HCT116 (cell line): ENCODE measurements around the gene IL11. TPM values are rescaled to one million over a fixed set of nuclear protein-coding genes. Genes with fewer than 3 reads are reported as not detected.
A peak's percentile ranks its signal among the peaks of the same experiment; 100 is the strongest.

Source experiments
- ATAC-seq: fragments of 200-7000 bp; cut with Tn5 transposase; 2 replicates; pipeline ENCODE4 v1.9.1; 2020; ENCODE audit warnings: mild to moderate bottlenecking, moderate library complexity
- BruUV-seq: library from RNA; stranded (reverse); fragments of 400-500 nt; replicated peaks from 2 replicates; lab custom pipeline; 2021; lab: Mats Ljungman, UMichigan
- CTCF ChIA-PET: fragments of 300-600 bp; sonication (Branson Sonifier 250); formaldehyde crosslinking; loops from one replicate; lab custom pipeline; 2021; ENCODE audit warnings: antibody characterized with exemption; lab: Charles Lee
- POLR2A ChIA-PET: fragments of 300-600, 350-600 bp; sonication (Branson Sonifier 250); formaldehyde crosslinking; loops from one replicate; lab custom pipeline; 2021; ENCODE audit warnings: antibody characterized with exemption; lab: Charles Lee
- RAD21 ChIA-PET, 2 experiments: fragments of 300-600 bp; sonication (Branson Sonifier 250); formaldehyde crosslinking; loops; one replicate each; lab custom pipeline; 2023; ENCODE audit warnings: low total read pairs in 2 of 2; ENCODE audit not compliant: uncharacterized antibody in 2 of 2, unreplicated experiment in 2 of 2, low non-redundant PET in 1 of 2; lab: Charles Lee
- DNase-seq: peaks from one replicate; pipeline ENCODE4 v3.0.0-alpha.2; 2010; ENCODE audit warnings: low read depth, low spot score
- H2AFZ ChIP-seq: fragments of 200-600 bp; shearing (Covaris generic), sonication (generic); 2 replicates; pipeline ENCODE4 v1.6.1; 2017; ENCODE audit warnings: low read depth, mixed run types, mixed read lengths, antibody characterized with exemption, low read length; ENCODE audit not compliant: poor library complexity, severe bottlenecking
- H3K27ac ChIP-seq: 2 replicates; pipeline ENCODE4 v1.5.1; 2012; ENCODE audit warnings: low read depth, low read length
- H3K27me3 ChIP-seq: fragments of 200-600 bp; sonication (generic); 2 replicates; pipeline ENCODE4 v1.6.1; 2016; ENCODE audit warnings: mixed run types, low read length, mixed read lengths; ENCODE audit not compliant: insufficient read depth
- H3K36me3 ChIP-seq, 2 experiments: fragments of 200-500 bp in 1 of 2; fragments of 200-600 bp in 1 of 2; sonication (Bioruptor generic) in 1 of 2; sonication (generic) in 1 of 2; 2 replicates each; pipeline versions ENCODE4 v1.5.1 to v1.6.1; 2014 to 2016; ENCODE audit warnings: low read length in 2 of 2, inconsistent platforms in 1 of 2, mixed read lengths in 1 of 2, mixed run types in 1 of 2; ENCODE audit not compliant: insufficient read depth in 2 of 2, control insufficient read depth in 1 of 2
- H3K4me1 ChIP-seq, 2 experiments: fragments of 200-600 bp in 1 of 2; sonication (generic) in 1 of 2; 2 replicates each; pipeline versions ENCODE4 v1.5.1 to v1.6.1; 2012 to 2017; ENCODE audit warnings: low read length in 2 of 2, inconsistent platforms in 1 of 2, mild to moderate bottlenecking in 1 of 2, mixed read lengths in 1 of 2, mixed run types in 1 of 2, moderate library complexity in 1 of 2; ENCODE audit not compliant: insufficient read depth in 2 of 2, control insufficient read depth in 1 of 2
- H3K4me2 ChIP-seq: fragments of 200-600 bp; sonication (generic); 2 replicates; pipeline ENCODE4 v1.6.1; 2017; ENCODE audit warnings: mixed run types, low read length, mixed read lengths
- H3K4me3 ChIP-seq, 2 experiments: fragments of 200-600 bp in 1 of 2; sonication (generic) in 1 of 2; replicated peaks in 1 of 2; 2 replicates each; pipeline ENCODE4 v1.5.1; 2011 to 2016; ENCODE audit warnings: low read length in 2 of 2, control low read depth in 1 of 2, low read depth in 1 of 2, mild to moderate bottlenecking in 1 of 2, mixed read lengths in 1 of 2, mixed run types in 1 of 2
- H3K79me2 ChIP-seq: fragments of 200-600 bp; sonication (generic); 2 replicates; pipeline ENCODE4 v1.6.1; 2017; ENCODE audit warnings: mild to moderate bottlenecking, mixed run types, low read length, moderate library complexity, mixed read lengths; ENCODE audit not compliant: insufficient read depth
- H3K9ac ChIP-seq: fragments of 200-600 bp; sonication (generic); 2 replicates; pipeline ENCODE4 v1.6.1; 2016; ENCODE audit warnings: low read length, mixed read lengths
- H3K9me2 ChIP-seq: fragments of 200-600 bp; sonication (generic), shearing (Covaris generic); 2 replicates; pipeline ENCODE4 v1.6.1; 2017; ENCODE audit warnings: mixed run types, mild to moderate bottlenecking, moderate library complexity; ENCODE audit not compliant: insufficient read depth
- H3K9me3 ChIP-seq, 2 experiments: fragments of 200-500 bp in 1 of 2; fragments of 200-600 bp in 1 of 2; sonication (Bioruptor generic) in 1 of 2; sonication (generic) in 1 of 2; 2 replicates each; pipeline ENCODE4 v1.6.1; 2014 to 2017; ENCODE audit warnings: low read length in 2 of 2, mixed read lengths in 2 of 2, inconsistent platforms in 1 of 2, low read depth in 1 of 2, mild to moderate bottlenecking in 1 of 2, mixed run types in 1 of 2, moderate library complexity in 1 of 2; ENCODE audit not compliant: control insufficient read depth in 1 of 2, insufficient read depth in 1 of 2
- H4K20me1 ChIP-seq: fragments of 200-600 bp; sonication (generic), shearing (Covaris generic); 2 replicates; pipeline ENCODE4 v1.6.1; 2017; ENCODE audit warnings: mixed run types, mild to moderate bottlenecking, moderate library complexity; ENCODE audit not compliant: insufficient read depth
- ATF3 ChIP-seq: IDR thresholded peaks from 2 replicates; pipeline ENCODE4 v1.6.1; 2012
- CTCF ChIP-seq, 3 experiments: fragments of 200-600 bp in 1 of 3; sonication (generic) in 1 of 3; IDR thresholded peaks in 2 of 3; conservative IDR thresholded peaks in 1 of 3; 2 replicates each; pipeline ENCODE4 v1.5.1; 2012 to 2017; ENCODE audit warnings: low read depth in 2 of 3, low read length in 2 of 3, antibody characterized with exemption in 1 of 3, borderline replicate concordance in 1 of 3, control low read depth in 1 of 3, mild to moderate bottlenecking in 1 of 3, mixed read lengths in 1 of 3, mixed run types in 1 of 3, moderate library complexity in 1 of 3; ENCODE audit not compliant: insufficient read depth in 1 of 3
- REST ChIP-seq: IDR thresholded peaks from 2 replicates; pipeline ENCODE4 v1.6.1; 2012; ENCODE audit warnings: low read depth
- SRF ChIP-seq: IDR thresholded peaks from 2 replicates; pipeline ENCODE4 v1.6.1; 2012; ENCODE audit warnings: low read depth
- intact Hi-C: fragments of 100-400 bp; cut with micrococcal nuclease; formaldehyde crosslinking; loops from 2 replicates; pipeline ENCODE4 v1.10.0; 2022
- total RNA-seq: library from RNA; stranded (reverse); gene quantifications from one replicate; pipeline ENCODE4 v1.2.1, GENCODE V29; 2021; ENCODE audit not compliant: unreplicated experiment

IL11 gene
- total RNA-seq, 1 experiment from 2014 or later = 2.8 TPM

- Histone ChIP-seq H3K4me3 (no peak overlapping the region), H3K27me3 (no peaks in the 10 kb centered on the region), H3K79me2 (no peaks in the 10 kb centered on the region), H3K4me1 (no peaks in the 10 kb centered on the region), H3K9me3 (no peaks in the 10 kb centered on the region), H4K20me1 (no peaks in the 10 kb centered on the region), H3K27ac (no peak overlapping the region), H3K4me2 (no peak overlapping the region), H3K9ac (no peak overlapping the region), H2AFZ (no peak overlapping the region), H3K36me3 (peaks cover 0 to 2% of the 10 kb centered on the region in 2 experiments; a peak in 2 of 4 replicates), H3K9me2 (no peaks in the 10 kb centered on the region)
- ATAC-seq = no peak
- intact Hi-C loops = no loop called here
- TF ChIP-seq REST (no peak), ATF3 (no peak), CTCF (IDR thresholded peaks at IDR 0.05 in 2 of 3, conservative IDR thresholded peaks at IDR 0.05 in 1 of 3; ENCODE audit: borderline replicate concordance in 1 of 3, insufficient read depth in 1 of 3, low read depth in 2 of 3, low read length in 2 of 3) (no peak), SRF (no peak)
- RAD21 ChIA-PET = no interaction called here
- CTCF ChIA-PET = no interaction called here
- no peak for DNase-seq
- POLR2A ChIA-PET = interaction anchor here (0.7 kb wide), 1 partner anchor 54 kb away, joined by 3 read pairs; no protein-coding TSS in a partner anchor
- BruUV-seq = TSS peak; percentile 22
These were observed 55.9 kb downstream of the IL11 start for GRCh38 chr19:55314396-55314795.

Other genes starting within 250 kb of the IL11 start
- gene TNNT1, start 221.3 kb downstream of the IL11 start, total RNA-seq = 188 TPM
- 42.1 TPM for gene TNNI3, start 212.7 kb downstream of the IL11 start, total RNA-seq
- gene DNAAF3, start 203.8 kb downstream of the IL11 start, total RNA-seq = 52.8 TPM
- gene SYT5, start 190.2 kb downstream of the IL11 start, total RNA-seq = 2.3 TPM
- 15.9 TPM for gene PTPRH, start 161.0 kb downstream of the IL11 start, total RNA-seq
- 10.6 TPM for gene TMEM86B, start 141.7 kb downstream of the IL11 start, total RNA-seq
- gene PPP6R1, start 111.4 kb downstream of the IL11 start, total RNA-seq = 96.7 TPM
- gene HSPBP1, start 90.4 kb downstream of the IL11 start, total RNA-seq = 63.0 TPM
- 33.3 TPM for gene BRSK1, start 86.5 kb downstream of the IL11 start, total RNA-seq
- not detected for gene TMEM150B, start 45.1 kb downstream of the IL11 start, total RNA-seq
- gene KMT5C, start 30.6 kb downstream of the IL11 start, total RNA-seq = 27.5 TPM
- gene COX6B2, start 15.7 kb downstream of the IL11 start, total RNA-seq = 2.4 TPM
- gene GARIN5B, start 7.2 kb downstream of the IL11 start, total RNA-seq = not detected
- gene TMEM190, start 6.4 kb upstream of the IL11 start, total RNA-seq = not detected
- gene TMEM238, start 13.8 kb upstream of the IL11 start, total RNA-seq = 21.0 TPM
- 3,050 TPM for gene RPL28, start 15.5 kb upstream of the IL11 start, total RNA-seq
- 515 TPM for gene UBE2S, start 37.3 kb upstream of the IL11 start, total RNA-seq
- gene SHISA7, start 72.8 kb upstream of the IL11 start, total RNA-seq = not detected
- 56.8 TPM for gene ISOC2, start 91.2 kb upstream of the IL11 start, total RNA-seq
- gene C19orf85, start 94.3 kb upstream of the IL11 start, total RNA-seq = 0.34 TPM
- gene ZNF628, start 106.2 kb upstream of the IL11 start, total RNA-seq = 14.9 TPM
- 55.3 TPM for gene NAT14, start 114.7 kb upstream of the IL11 start, total RNA-seq
- 1.5 TPM for gene SSC5D, start 118.0 kb upstream of the IL11 start, total RNA-seq
- gene SBK2, start 166.7 kb upstream of the IL11 start, total RNA-seq = 0.30 TPM
- gene SBK3, start 175.1 kb upstream of the IL11 start, total RNA-seq = 1.2 TPM
- 24.1 TPM for gene ZNF579, start 210.4 kb upstream of the IL11 start, total RNA-seq
- gene FIZ1, start 229.1 kb upstream of the IL11 start, total RNA-seq = 15.3 TPM
- gene ZNF524, start 229.8 kb upstream of the IL11 start, total RNA-seq = 17.2 TPM
- gene ZNF865, start 235.2 kb upstream of the IL11 start, total RNA-seq = 16.2 TPM